HG03439 (cell line): ENCODE data around the gene LIN9.
"Not testable (repeated sequence)": the region's sequence is repeated elsewhere in the genome, so short reads cannot be mapped to it uniquely, and the experiment has no call there.

Experiments used
- ATAC-seq: cut with Tn5 transposase; IDR thresholded peaks from one replicate; pipeline ENCODE4 v1.9.1; 2021; ENCODE audit warnings: mild to moderate bottlenecking, moderate library complexity; ENCODE audit not compliant: unreplicated experiment

Gene LIN9

GRCh38 chr1:226276077-226276682, 32.8 kb downstream of the LIN9 start:
- no peak for ATAC-seq

GRCh38 chr1:226274138-226274537, 34.8 kb downstream of the LIN9 start:
- no peak for ATAC-seq

- not testable (repeated sequence) for ATAC-seq
These were observed 36.6 kb downstream of the LIN9 start for GRCh38 chr1:226272233-226272902.

GRCh38 chr1:226268421-226269124, 40.4 kb downstream of the LIN9 start:
- no peak for ATAC-seq

GRCh38 chr1:226261818-226262217, 47.1 kb downstream of the LIN9 start:
- no peak for ATAC-seq

GRCh38 chr1:226255380-226255779, 53.6 kb downstream of the LIN9 start:
- no peak for ATAC-seq

- ATAC-seq, result no peak
These were observed 55.0 kb downstream of the LIN9 start for GRCh38 chr1:226253933-226254332.

- not testable (repeated sequence) for ATAC-seq
These were observed 56.1 kb downstream of the LIN9 start for GRCh38 chr1:226252841-226253240.

- ATAC-seq, result no peak
These were observed 58.5 kb downstream of the LIN9 start for GRCh38 chr1:226250511-226250910.

GRCh38 chr1:226248796-226249195, 60.2 kb downstream of the LIN9 start:
- no peak for ATAC-seq

GRCh38 chr1:226248091-226248490, 60.9 kb downstream of the LIN9 start:
- no peak for ATAC-seq

- ATAC-seq, result no peak
These were observed 69.5 kb downstream of the LIN9 start for GRCh38 chr1:226239421-226239820.

- ATAC-seq, result no peak
These were observed 72.1 kb downstream of the LIN9 start for GRCh38 chr1:226236826-226237225.

- ATAC-seq, result no peak
These were observed 75.2 kb downstream of the LIN9 start for GRCh38 chr1:226233806-226234205.

GRCh38 chr1:226233293-226233692, 75.7 kb downstream of the LIN9 start:
- ATAC-seq, result no peak

GRCh38 chr1:226226601-226227000, 82.4 kb downstream of the LIN9 start:
- no peak for ATAC-seq

GRCh38 chr1:226223786-226224244, 85.1 kb downstream of the LIN9 start:
- peak; percentile 63 for ATAC-seq

GRCh38 chr1:226223157-226223785, 85.7 kb downstream of the LIN9 start, which contains the start of gene MIXL1:
MIXL1 (plus strand) TSS chr1:226223664; CDS start chr1:226223682, 18 bp downstream.
- no peak for ATAC-seq

- no peak for ATAC-seq
These were observed 86.3 kb downstream of the LIN9 start for GRCh38 chr1:226222686-226223085.

GRCh38 chr1:226220473-226221189, 88.3 kb downstream of the LIN9 start:
- no peak for ATAC-seq

- no peak for ATAC-seq
These were observed 91.7 kb downstream of the LIN9 start for GRCh38 chr1:226217273-226217672.
